ENCODE data around the gene SYNGR2.

GRCh38 chr17:78151514-78152008 is 16.8 kb upstream of the SYNGR2 start:
- TF ChIP-seq PATZ1 (CRISPR knock-in tag; IDR thresholded peaks at IDR 0.05; ENCODE audit: borderline replicate concordance) (no peak), SIN3A (IDR thresholded peaks at IDR 0.05; ENCODE audit: borderline replicate concordance in 2 of 2, control insufficient read depth in 1 of 2, low read depth in 2 of 2, low read length in 2 of 2) (no peak), BCL6 (CRISPR knock-in tag; IDR thresholded peaks at IDR 0.05) (no peak), EZH2 (IDR thresholded peaks at IDR 0.05; ENCODE audit: borderline replicate concordance, low read depth, low read length) (no peak), ZNF253 (CRISPR knock-in tag; conservative IDR thresholded peaks at IDR 0.05) (no peak), POLR2AphosphoS5 (IDR thresholded peaks at IDR 0.05; ENCODE audit: control insufficient read depth, insufficient read depth, low read depth, low read length) (no peak)

All from K562 (cell line).